ENCODE data around the gene ATP5ME.

GRCh38 chr4:680928-681645, 7.0 kb upstream of the ATP5ME start:
- TF ChIP-seq, protein P1, sequence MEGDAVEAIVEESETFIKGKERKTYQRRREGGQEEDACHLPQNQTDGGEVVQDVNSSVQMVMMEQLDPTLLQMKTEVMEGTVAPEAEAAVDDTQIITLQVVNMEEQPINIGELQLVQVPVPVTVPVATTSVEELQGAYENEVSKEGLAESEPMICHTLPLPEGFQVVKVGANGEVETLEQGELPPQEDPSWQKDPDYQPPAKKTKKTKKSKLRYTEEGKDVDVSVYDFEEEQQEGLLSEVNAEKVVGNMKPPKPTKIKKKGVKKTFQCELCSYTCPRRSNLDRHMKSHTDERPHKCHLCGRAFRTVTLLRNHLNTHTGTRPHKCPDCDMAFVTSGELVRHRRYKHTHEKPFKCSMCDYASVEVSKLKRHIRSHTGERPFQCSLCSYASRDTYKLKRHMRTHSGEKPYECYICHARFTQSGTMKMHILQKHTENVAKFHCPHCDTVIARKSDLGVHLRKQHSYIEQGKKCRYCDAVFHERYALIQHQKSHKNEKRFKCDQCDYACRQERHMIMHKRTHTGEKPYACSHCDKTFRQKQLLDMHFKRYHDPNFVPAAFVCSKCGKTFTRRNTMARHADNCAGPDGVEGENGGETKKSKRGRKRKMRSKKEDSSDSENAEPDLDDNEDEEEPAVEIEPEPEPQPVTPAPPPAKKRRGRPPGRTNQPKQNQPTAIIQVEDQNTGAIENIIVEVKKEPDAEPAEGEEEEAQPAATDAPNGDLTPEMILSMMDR (conservative IDR thresholded peaks at IDR 0.05; ENCODE audit: low read length): no peak
- TF ChIP-seq EZH2phosphoT487 (IDR thresholded peaks at IDR 0.05; ENCODE audit: borderline replicate concordance, low read depth, low read length): no peak
